PFSK-1 (cell line): ENCODE measurements around the gene AMMECR1.

Experiments
- FOXP2 ChIP-seq: optimal IDR thresholded peaks from 2 replicates; pipeline ENCODE3; 2011; ENCODE audit warnings: borderline replicate concordance, control low read depth, inconsistent platforms; ENCODE audit not compliant: insufficient read depth; ENCODE audit errors: extremely low read length, extremely low read depth
- POLR2AphosphoS5 ChIP-seq: IDR thresholded peaks from 2 replicates; pipeline ENCODE4 v1.6.1; 2012; ENCODE audit warnings: low read depth, mild to moderate bottlenecking, control low read depth, low read length, moderate library complexity
- REST ChIP-seq, 2 experiments: IDR thresholded peaks; 2 replicates each; pipeline versions ENCODE4 v1.6.1 to v1.8.0; 2011 to 2012; ENCODE audit warnings: low read depth in 2 of 2, low read length in 2 of 2, control low read depth in 1 of 2, inconsistent platforms in 1 of 2, mild to moderate bottlenecking in 1 of 2, moderate library complexity in 1 of 2; ENCODE audit not compliant: insufficient read depth in 1 of 2
- SIN3A ChIP-seq: IDR thresholded peaks from 2 replicates; pipeline ENCODE4 v1.6.1; 2012; ENCODE audit warnings: mild to moderate bottlenecking, low read length, moderate library complexity, borderline replicate concordance; ENCODE audit not compliant: insufficient read depth
- TAF1 ChIP-seq: IDR thresholded peaks from 2 replicates; pipeline ENCODE4 v1.6.1; 2012; ENCODE audit warnings: low read length, control low read depth, borderline replicate concordance; ENCODE audit not compliant: insufficient read depth

Gene AMMECR1

GRCh38 chrX:110145311-110145710 lies 172.6 kb downstream of the AMMECR1 start:
- TF ChIP-seq POLR2AphosphoS5 = no peak
- TF ChIP-seq REST (IDR thresholded peaks at IDR 0.05; ENCODE audit: insufficient read depth in 1 of 2, low read depth in 2 of 2, low read length in 2 of 2) = no peak
- TF ChIP-seq TAF1 = no peak
- no peak for TF ChIP-seq SIN3A
- TF ChIP-seq FOXP2 = no peak
